Measurements from ENCODE around the gene SH3RF3. TPM values are rescaled to one million over a fixed set of nuclear protein-coding genes. Genes with fewer than 3 reads are reported as not detected.
A peak's percentile ranks its signal among the peaks of the same experiment; 100 is the strongest.

SH3RF3 gene
- total and polyA plus RNA-seq, 4 donors = 2.9 to 9.7 (median 8.6) TPM

DNA sequence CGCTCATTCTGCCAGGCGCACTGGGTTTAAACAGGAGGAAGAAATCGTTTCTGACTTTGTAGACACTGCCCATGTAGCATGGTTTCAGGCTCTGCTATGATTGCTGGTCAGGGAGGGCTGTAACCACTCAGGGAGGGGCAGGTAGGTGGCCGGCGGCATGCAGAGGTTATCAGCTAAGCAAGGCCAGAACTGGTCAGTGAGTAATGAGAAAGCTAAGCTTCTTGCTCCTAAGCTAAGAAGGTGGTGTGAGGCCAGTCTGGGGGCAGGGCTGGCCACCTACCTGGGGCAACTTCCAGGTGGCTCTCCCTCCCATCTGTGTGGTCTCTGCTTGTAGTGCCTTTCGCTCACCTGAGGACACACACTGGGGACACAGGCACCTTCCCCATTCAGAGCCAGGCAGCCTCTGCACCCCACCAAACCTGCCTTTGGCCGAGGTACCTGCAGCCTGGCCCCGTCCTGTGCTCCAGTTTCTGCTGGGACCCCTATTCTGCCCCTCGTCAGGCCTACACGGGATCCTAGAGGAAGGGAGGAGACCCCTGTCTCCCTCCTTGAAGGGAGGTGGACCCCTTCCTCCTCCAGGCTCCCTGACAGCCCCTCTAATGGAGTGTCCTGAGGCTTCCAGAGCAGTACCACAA, 288.8 kb downstream of the SH3RF3 start:
- DNase-seq = no peak
- TF ChIP-seq, protein P1, sequence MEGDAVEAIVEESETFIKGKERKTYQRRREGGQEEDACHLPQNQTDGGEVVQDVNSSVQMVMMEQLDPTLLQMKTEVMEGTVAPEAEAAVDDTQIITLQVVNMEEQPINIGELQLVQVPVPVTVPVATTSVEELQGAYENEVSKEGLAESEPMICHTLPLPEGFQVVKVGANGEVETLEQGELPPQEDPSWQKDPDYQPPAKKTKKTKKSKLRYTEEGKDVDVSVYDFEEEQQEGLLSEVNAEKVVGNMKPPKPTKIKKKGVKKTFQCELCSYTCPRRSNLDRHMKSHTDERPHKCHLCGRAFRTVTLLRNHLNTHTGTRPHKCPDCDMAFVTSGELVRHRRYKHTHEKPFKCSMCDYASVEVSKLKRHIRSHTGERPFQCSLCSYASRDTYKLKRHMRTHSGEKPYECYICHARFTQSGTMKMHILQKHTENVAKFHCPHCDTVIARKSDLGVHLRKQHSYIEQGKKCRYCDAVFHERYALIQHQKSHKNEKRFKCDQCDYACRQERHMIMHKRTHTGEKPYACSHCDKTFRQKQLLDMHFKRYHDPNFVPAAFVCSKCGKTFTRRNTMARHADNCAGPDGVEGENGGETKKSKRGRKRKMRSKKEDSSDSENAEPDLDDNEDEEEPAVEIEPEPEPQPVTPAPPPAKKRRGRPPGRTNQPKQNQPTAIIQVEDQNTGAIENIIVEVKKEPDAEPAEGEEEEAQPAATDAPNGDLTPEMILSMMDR (IDR thresholded peaks at IDR 0.05; ENCODE audit: control extremely low read depth, extremely low read depth) = no peak
- ATAC-seq (ENCODE audit: insufficient read depth, low FRiP score) = no peak
- 91 to 93% methylated on average over 10 of the region's 10 CpGs for WGBS, 2 donors
- H3K9ac ChIP-seq (ENCODE audit: insufficient read depth in 1 of 2, low read length in 2 of 2) = no peak overlapping the region
- no peaks in the 10 kb centered on the region for H3K27me3 ChIP-seq (ENCODE audit: control insufficient read depth in 3 of 3, insufficient read depth in 3 of 3, low read length in 2 of 3)
- H3K9me3 ChIP-seq (ENCODE audit: control insufficient read depth in 4 of 4, insufficient read depth in 3 of 4, low read length in 3 of 4) = no peaks in the 10 kb centered on the region
- no peak overlapping the region for H3K27ac ChIP-seq (ENCODE audit: low read depth in 1 of 2, low read length in 1 of 2)
- H3K4me3 ChIP-seq = no peak overlapping the region
- H3K4me1 ChIP-seq (ENCODE audit: control insufficient read depth in 5 of 5, insufficient read depth in 5 of 5, low read length in 5 of 5) = peaks cover 0 to 9% (median 6%) of the 10 kb centered on the region in 5 donors
- peaks cover 0 to 6% (median 0%) of the 10 kb centered on the region in 4 donors for H3K36me3 ChIP-seq (ENCODE audit: control insufficient read depth in 4 of 4, insufficient read depth in 4 of 4, low read length in 4 of 4)

GRCh38 chr2:109418716-109419115, 289.7 kb downstream of the SH3RF3 start:
- Histone ChIP-seq H3K9me3 (ENCODE audit: control insufficient read depth in 4 of 4, insufficient read depth in 3 of 4, low read length in 3 of 4) (no peaks in the 10 kb centered on the region), H3K4me1 (ENCODE audit: control insufficient read depth in 5 of 5, insufficient read depth in 5 of 5, low read length in 5 of 5) (peaks cover 0 to 9% (median 6%) of the 10 kb centered on the region in 5 donors), H3K4me3 (no peak overlapping the region), H3K27ac (ENCODE audit: low read depth in 1 of 2, low read length in 1 of 2) (no peak overlapping the region), H3K27me3 (ENCODE audit: control insufficient read depth in 3 of 3, insufficient read depth in 3 of 3, low read length in 2 of 3) (no peaks in the 10 kb centered on the region), H3K9ac (ENCODE audit: insufficient read depth in 1 of 2, low read length in 2 of 2) (no peak overlapping the region), H3K36me3 (ENCODE audit: control insufficient read depth in 4 of 4, insufficient read depth in 4 of 4, low read length in 4 of 4) (peaks cover 0 to 5% (median 0%) of the 10 kb centered on the region in 4 donors)
- 95 to 96% methylated on average over 7 of the region's 7 CpGs for WGBS, 2 donors
- no peak for DNase-seq
- ATAC-seq (ENCODE audit: insufficient read depth, low FRiP score) = no peak
- TF ChIP-seq, protein P1 (IDR thresholded peaks at IDR 0.05; ENCODE audit: control extremely low read depth, extremely low read depth) = no peak

- Histone ChIP-seq H3K4me1 (ENCODE audit: control insufficient read depth in 5 of 5, insufficient read depth in 5 of 5, low read length in 5 of 5) (peaks cover 0 to 9% (median 6%) of the 10 kb centered on the region in 5 donors), H3K9ac (ENCODE audit: insufficient read depth in 1 of 2, low read length in 2 of 2) (no peak overlapping the region), H3K27me3 (ENCODE audit: control insufficient read depth in 3 of 3, insufficient read depth in 3 of 3, low read length in 2 of 3) (no peaks in the 10 kb centered on the region), H3K27ac (ENCODE audit: low read depth in 1 of 2, low read length in 1 of 2) (peak overlapping the region in 1 of 2 donors; percentile 46), H3K4me3 (no peak overlapping the region), H3K9me3 (ENCODE audit: control insufficient read depth in 4 of 4, insufficient read depth in 3 of 4, low read length in 3 of 4) (no peaks in the 10 kb centered on the region), H3K36me3 (ENCODE audit: control insufficient read depth in 4 of 4, insufficient read depth in 4 of 4, low read length in 4 of 4) (peaks cover 0 to 3% (median 0%) of the 10 kb centered on the region in 4 donors)
- WGBS, 2 donors = 91 to 95% methylated on average over 15 of the region's 15 CpGs
- DNase-seq (no peak), ATAC-seq (ENCODE audit: insufficient read depth, low FRiP score) (no peak)
- TF ChIP-seq, protein P1 (IDR thresholded peaks at IDR 0.05; ENCODE audit: control extremely low read depth, extremely low read depth) = no peak
Observed at GRCh38 chr2:109419171-109419756, 290.3 kb downstream of the SH3RF3 start.

All from lung (tissue), 12 donors.